ENCODE measurements around the gene ING2.

ING2 gene

GRCh38 chr4:183483997-183484396, 20.9 kb upstream of the ING2 start:
- H3K4me3 ChIP-seq (ENCODE audit: control insufficient read depth, low read depth, low read length): no peak overlapping the region
- DNase-seq (ENCODE audit: low read depth): no peak
- no peak for TF ChIP-seq CTCF (IDR thresholded peaks at IDR 0.05; ENCODE audit: control insufficient read depth, insufficient read depth, low read depth, low read length, missing control alignments)

DNA sequence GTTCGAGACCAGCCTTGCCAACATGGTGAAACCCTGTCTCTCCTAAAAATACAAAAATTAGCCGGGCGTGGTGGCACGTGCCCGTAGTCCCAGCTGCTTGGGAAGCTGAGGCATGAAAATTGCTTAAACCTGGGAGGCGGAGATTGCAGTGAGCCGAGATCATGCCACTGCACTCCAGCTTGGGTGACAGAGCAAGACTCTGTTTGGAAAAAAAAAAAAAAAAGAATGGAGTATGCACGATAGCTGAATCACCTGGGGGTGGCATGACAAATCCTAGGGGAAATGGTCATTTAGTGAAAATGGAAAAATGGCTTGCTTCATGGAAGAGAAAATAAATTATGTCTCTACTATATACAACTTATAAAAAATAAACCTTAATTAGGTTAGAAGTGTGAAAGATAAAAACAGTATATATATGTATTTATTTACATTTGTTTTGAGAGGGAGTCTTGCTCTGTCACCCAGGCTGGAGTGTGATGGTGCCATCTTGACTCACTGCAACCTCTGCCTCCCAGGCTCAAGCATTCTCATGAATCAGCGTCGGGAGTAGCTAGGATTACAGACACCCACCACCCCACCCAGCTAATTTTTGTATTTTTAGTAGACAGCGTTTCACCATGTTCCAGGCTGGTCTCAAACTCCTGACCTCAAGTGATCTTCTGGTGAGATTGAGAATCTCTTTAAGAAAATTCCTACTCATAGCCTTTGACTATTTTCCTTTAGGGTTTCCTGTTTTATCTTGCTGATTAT, 19.3 kb upstream of the ING2 start:
- H3K4me3 ChIP-seq (ENCODE audit: control insufficient read depth, low read depth, low read length): no peak overlapping the region
- no peak for DNase-seq (ENCODE audit: low read depth)
- no peak for TF ChIP-seq CTCF (IDR thresholded peaks at IDR 0.05; ENCODE audit: control insufficient read depth, insufficient read depth, low read depth, low read length, missing control alignments)

GRCh38 chr4:183492791-183493222, 12.1 kb upstream of the ING2 start:
- peak; percentile 55 for DNase-seq (ENCODE audit: low read depth)
- no peak overlapping the region for H3K4me3 ChIP-seq (ENCODE audit: control insufficient read depth, low read depth, low read length)
- TF ChIP-seq CTCF (IDR thresholded peaks at IDR 0.05; ENCODE audit: control insufficient read depth, insufficient read depth, low read depth, low read length, missing control alignments): no peak

GRCh38 chr4:183493246-183493645, 11.6 kb upstream of the ING2 start:
- DNase-seq (ENCODE audit: low read depth): no peak
- H3K4me3 ChIP-seq (ENCODE audit: control insufficient read depth, low read depth, low read length): no peak overlapping the region
- TF ChIP-seq CTCF (IDR thresholded peaks at IDR 0.05; ENCODE audit: control insufficient read depth, insufficient read depth, low read depth, low read length, missing control alignments): no peak

DNA sequence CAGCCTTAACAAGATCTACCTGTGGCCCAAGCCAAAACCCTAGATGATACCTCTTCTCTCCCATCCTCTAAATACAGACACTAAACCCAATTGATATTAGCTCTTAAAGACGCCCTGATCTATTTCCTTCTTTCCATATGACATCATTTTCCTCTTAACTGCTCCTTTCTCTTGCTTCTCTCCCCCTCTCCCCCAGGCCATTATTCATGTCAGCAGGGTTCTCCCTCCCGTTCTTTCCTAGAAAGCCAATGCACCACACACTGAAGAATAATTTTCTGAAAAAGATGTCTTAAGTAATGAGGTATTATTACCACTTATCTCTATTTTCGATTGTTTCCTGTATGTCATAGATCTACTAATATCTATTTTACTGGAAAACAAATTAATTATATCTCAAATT, 9.7 kb upstream of the ING2 start:
- no peak for DNase-seq (ENCODE audit: low read depth)
- TF ChIP-seq CTCF (IDR thresholded peaks at IDR 0.05; ENCODE audit: control insufficient read depth, insufficient read depth, low read depth, low read length, missing control alignments): no peak
- H3K4me3 ChIP-seq (ENCODE audit: control insufficient read depth, low read depth, low read length): no peak overlapping the region

- DNase-seq (ENCODE audit: low read depth): no peak
- TF ChIP-seq CTCF (IDR thresholded peaks at IDR 0.05; ENCODE audit: control insufficient read depth, insufficient read depth, low read depth, low read length, missing control alignments): no peak
- H3K4me3 ChIP-seq (ENCODE audit: control insufficient read depth, low read depth, low read length): no peak overlapping the region
Observed at GRCh38 chr4:183499389-183499788, 5.5 kb upstream of the ING2 start.
